ENCODE results near the gene AP3B1. TPM values are rescaled to one million over a fixed set of nuclear protein-coding genes. Genes with fewer than 3 reads are reported as not detected.
A peak's percentile ranks its signal among the peaks of the same experiment; 100 is the strongest.

AP3B1 gene
- total RNA-seq, 1 donor from 2014 or later: 46.6 TPM

DNA sequence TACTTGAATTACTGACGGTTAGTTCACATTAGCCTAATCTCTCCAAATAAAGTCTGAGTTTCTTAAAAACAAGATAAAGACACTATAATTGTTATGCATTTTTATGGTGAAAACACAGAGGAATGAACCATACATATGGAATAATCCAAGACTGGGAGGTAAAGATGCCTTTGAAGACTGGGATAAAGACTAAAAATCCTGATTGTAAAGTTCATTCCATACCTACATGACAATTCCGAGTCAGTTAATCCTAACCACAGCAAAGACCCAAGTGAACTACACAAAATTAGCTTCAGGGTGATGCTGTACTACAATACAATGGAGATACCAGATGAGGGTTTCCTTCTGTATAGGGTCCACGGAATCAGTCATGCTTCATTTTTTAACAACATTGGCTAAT lies 6.3 kb downstream of the AP3B1 start:
- TF ChIP-seq, protein P1, sequence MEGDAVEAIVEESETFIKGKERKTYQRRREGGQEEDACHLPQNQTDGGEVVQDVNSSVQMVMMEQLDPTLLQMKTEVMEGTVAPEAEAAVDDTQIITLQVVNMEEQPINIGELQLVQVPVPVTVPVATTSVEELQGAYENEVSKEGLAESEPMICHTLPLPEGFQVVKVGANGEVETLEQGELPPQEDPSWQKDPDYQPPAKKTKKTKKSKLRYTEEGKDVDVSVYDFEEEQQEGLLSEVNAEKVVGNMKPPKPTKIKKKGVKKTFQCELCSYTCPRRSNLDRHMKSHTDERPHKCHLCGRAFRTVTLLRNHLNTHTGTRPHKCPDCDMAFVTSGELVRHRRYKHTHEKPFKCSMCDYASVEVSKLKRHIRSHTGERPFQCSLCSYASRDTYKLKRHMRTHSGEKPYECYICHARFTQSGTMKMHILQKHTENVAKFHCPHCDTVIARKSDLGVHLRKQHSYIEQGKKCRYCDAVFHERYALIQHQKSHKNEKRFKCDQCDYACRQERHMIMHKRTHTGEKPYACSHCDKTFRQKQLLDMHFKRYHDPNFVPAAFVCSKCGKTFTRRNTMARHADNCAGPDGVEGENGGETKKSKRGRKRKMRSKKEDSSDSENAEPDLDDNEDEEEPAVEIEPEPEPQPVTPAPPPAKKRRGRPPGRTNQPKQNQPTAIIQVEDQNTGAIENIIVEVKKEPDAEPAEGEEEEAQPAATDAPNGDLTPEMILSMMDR (conservative IDR thresholded peaks at IDR 0.05): no peak
- Mint-ChIP-seq H3K27ac (ENCODE audit: unreplicated experiment) (no peak overlapping the region), H3K27me3 (ENCODE audit: low read depth) (no peaks in the 10 kb centered on the region), H3K4me1 (peaks cover 28% of the 10 kb centered on the region), H3K9me3 (peaks cover 2% of the 10 kb centered on the region), H3K36me3 (ENCODE audit: low read depth) (peaks cover 11% of the 10 kb centered on the region), H3K4me3 (no peak overlapping the region)
- no peak for DNase-seq (ENCODE audit: low read depth, low spot score)

DNA sequence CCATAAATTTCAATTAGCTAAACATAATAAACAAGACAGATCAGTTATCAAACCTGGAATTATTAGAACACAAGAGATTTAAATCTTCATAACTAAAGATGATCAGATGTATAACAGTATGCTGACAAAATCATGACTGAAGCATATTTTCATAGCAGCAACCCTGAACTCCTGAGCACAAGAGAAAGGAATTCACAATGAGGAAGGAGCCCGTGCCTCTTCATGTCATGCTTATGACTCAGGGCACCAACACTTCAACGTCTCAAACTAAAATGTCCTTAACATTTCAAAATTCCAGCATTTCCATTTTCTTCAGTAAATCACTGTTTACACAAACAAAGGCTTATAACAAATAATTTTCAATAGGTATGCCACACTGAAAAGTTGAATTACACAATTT lies 6.7 kb downstream of the AP3B1 start:
- Mint-ChIP-seq H3K27me3 (ENCODE audit: low read depth) (no peaks in the 10 kb centered on the region), H3K9me3 (peaks cover 2% of the 10 kb centered on the region), H3K36me3 (ENCODE audit: low read depth) (peaks cover 11% of the 10 kb centered on the region), H3K4me1 (peaks cover 25% of the 10 kb centered on the region), H3K27ac (ENCODE audit: unreplicated experiment) (no peak overlapping the region), H3K4me3 (no peak overlapping the region)
- no peak for DNase-seq (ENCODE audit: low read depth, low spot score)
- TF ChIP-seq, protein P1 (conservative IDR thresholded peaks at IDR 0.05): no peak

DNA sequence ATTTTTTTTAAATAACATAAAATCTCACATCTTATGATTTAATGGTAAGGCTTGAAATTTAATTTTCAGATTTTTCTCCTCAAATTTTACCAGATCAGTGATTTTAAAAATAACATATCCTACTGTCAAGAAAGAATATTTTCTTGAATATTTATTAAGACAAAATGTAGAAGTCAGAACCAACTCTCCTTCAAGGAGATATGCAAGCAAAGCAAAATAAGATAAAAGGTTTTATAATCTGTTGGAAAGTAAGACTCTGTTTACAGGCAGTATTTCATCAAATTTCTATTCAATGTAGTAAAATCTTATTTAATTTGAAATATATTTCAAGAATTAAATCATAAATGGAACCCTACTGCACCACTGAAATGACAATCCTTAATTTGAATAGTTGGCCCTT lies 7.3 kb downstream of the AP3B1 start:
- TF ChIP-seq, protein P1 (conservative IDR thresholded peaks at IDR 0.05): no peak
- H3K9me3 Mint-ChIP-seq: peaks cover 2% of the 10 kb centered on the region
- no peak overlapping the region for H3K27ac Mint-ChIP-seq (ENCODE audit: unreplicated experiment)
- peaks cover 19% of the 10 kb centered on the region for H3K4me1 Mint-ChIP-seq
- DNase-seq (ENCODE audit: low read depth, low spot score): no peak
- H3K27me3 Mint-ChIP-seq (ENCODE audit: low read depth): no peaks in the 10 kb centered on the region
- peaks cover 11% of the 10 kb centered on the region for H3K36me3 Mint-ChIP-seq (ENCODE audit: low read depth)
- H3K4me3 Mint-ChIP-seq: no peak overlapping the region

DNA sequence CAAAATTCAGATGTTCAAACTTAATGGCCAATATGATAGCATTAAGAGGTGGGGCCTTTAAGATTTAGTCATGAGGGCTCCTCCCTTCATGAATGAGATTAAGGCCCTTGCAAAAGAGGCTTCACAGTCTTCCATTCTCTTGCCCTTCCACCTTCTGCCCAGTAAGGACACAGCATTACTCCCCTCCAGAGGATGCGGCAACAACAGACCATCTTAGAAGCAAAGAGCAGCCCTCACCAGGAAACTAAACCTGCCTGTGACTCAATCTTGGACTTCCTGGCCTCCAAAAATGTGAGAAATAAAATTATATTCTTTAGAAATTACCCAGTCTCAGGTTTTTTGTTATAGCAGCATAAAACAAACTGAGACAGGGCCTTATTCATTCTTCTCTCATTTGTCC lies 8.2 kb downstream of the AP3B1 start:
- Mint-ChIP-seq H3K36me3 (ENCODE audit: low read depth) (peaks cover 11% of the 10 kb centered on the region), H3K4me1 (peaks cover 13% of the 10 kb centered on the region), H3K4me3 (no peak overlapping the region), H3K27ac (ENCODE audit: unreplicated experiment) (no peak overlapping the region), H3K27me3 (ENCODE audit: low read depth) (no peaks in the 10 kb centered on the region), H3K9me3 (peaks cover 2% of the 10 kb centered on the region)
- TF ChIP-seq, protein P1 (conservative IDR thresholded peaks at IDR 0.05): no peak
- DNase-seq (ENCODE audit: low read depth, low spot score): no peak

DNA sequence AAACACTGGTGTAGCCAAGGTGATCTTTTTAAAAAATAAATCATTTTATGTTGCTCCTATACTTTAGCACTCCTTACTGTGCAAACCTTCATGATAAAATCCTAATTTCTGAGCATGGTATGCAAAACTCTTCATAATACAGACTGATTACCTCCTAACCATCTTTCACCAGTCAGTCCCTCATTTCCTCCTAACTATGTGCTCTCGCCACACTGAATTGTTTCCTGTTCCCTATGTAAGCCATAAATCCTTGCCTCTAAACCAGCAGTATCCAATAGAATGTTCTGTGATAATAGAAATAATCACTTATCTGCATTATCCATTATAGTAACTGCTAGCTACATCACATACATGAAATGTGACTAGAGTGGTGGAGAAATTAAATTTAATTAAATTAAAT lies 10.7 kb downstream of the AP3B1 start:
- DNase-seq (ENCODE audit: low read depth, low spot score): no peak
- peaks cover 3% of the 10 kb centered on the region for H3K4me1 Mint-ChIP-seq
- no peaks in the 10 kb centered on the region for H3K27me3 Mint-ChIP-seq (ENCODE audit: low read depth)
- no peak overlapping the region for H3K27ac Mint-ChIP-seq (ENCODE audit: unreplicated experiment)
- H3K9me3 Mint-ChIP-seq: peaks cover 2% of the 10 kb centered on the region
- H3K36me3 Mint-ChIP-seq (ENCODE audit: low read depth): peaks cover 9% of the 10 kb centered on the region
- H3K4me3 Mint-ChIP-seq: no peak overlapping the region
- TF ChIP-seq, protein P1 (conservative IDR thresholded peaks at IDR 0.05): no peak

DNA sequence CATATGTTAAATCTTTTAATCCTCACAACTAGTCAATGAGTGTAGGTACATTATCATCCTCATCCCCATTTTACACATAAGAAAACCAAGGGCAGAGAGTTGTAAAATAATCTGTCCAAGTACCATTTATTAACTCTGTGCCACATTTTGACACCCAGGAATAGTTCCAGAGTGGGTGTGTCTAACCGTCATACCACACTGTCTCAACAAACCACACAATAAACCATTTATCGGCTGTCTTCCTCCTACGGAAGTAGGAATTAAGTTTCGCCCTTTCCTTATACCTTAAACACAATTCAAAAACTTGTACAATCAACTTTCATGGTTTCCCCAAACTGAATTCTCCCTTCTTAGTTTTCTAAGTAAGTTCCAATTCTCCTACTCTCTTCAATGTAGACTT lies 11.4 kb downstream of the AP3B1 start:
- peaks cover 2% of the 10 kb centered on the region for H3K9me3 Mint-ChIP-seq
- TF ChIP-seq, protein P1 (conservative IDR thresholded peaks at IDR 0.05): no peak
- no peak for DNase-seq (ENCODE audit: low read depth, low spot score)
- H3K36me3 Mint-ChIP-seq (ENCODE audit: low read depth): peaks cover 9% of the 10 kb centered on the region
- H3K27me3 Mint-ChIP-seq (ENCODE audit: low read depth): no peaks in the 10 kb centered on the region
- H3K27ac Mint-ChIP-seq (ENCODE audit: unreplicated experiment): peak overlapping the region; percentile 0
- H3K4me3 Mint-ChIP-seq: no peak overlapping the region
- H3K4me1 Mint-ChIP-seq: peaks cover 3% of the 10 kb centered on the region

Measured in neural crest cell (in vitro differentiated cells).